ENCODE measurements around the gene PRSS35.

- TF ChIP-seq, protein P1, sequence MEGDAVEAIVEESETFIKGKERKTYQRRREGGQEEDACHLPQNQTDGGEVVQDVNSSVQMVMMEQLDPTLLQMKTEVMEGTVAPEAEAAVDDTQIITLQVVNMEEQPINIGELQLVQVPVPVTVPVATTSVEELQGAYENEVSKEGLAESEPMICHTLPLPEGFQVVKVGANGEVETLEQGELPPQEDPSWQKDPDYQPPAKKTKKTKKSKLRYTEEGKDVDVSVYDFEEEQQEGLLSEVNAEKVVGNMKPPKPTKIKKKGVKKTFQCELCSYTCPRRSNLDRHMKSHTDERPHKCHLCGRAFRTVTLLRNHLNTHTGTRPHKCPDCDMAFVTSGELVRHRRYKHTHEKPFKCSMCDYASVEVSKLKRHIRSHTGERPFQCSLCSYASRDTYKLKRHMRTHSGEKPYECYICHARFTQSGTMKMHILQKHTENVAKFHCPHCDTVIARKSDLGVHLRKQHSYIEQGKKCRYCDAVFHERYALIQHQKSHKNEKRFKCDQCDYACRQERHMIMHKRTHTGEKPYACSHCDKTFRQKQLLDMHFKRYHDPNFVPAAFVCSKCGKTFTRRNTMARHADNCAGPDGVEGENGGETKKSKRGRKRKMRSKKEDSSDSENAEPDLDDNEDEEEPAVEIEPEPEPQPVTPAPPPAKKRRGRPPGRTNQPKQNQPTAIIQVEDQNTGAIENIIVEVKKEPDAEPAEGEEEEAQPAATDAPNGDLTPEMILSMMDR (IDR thresholded peaks at IDR 0.05), result no peak
- TF ChIP-seq SIN3A (IDR thresholded peaks at IDR 0.05; ENCODE audit: borderline replicate concordance, low read depth, low read length) (no peak), EZH2phosphoT487 (IDR thresholded peaks at IDR 0.05; ENCODE audit: borderline replicate concordance, low read depth) (no peak), REST (IDR thresholded peaks at IDR 0.05; ENCODE audit: low read depth, low read length) (no peak)
Measured at GRCh38 chr6:83514466-83514865, 2.1 kb downstream of the PRSS35 start.

Measured in SK-N-SH (cell line).